Heart left ventricle (tissue), 16 donors: ENCODE results near the gene FGF14. TPM values are rescaled to one million over a fixed set of nuclear protein-coding genes. Genes with fewer than 3 reads are reported as not detected.

Experiments
- ATAC-seq, 4 donors: fragments of 200-7000 bp; cut with Tn5 transposase; one replicate each; pipeline ENCODE4 v1.9.1; 2020 to 2022; ENCODE audit warnings: moderate library complexity in 4 of 4, mild to moderate bottlenecking in 3 of 4, moderate number of reproducible peaks in 1 of 4
- DNase-seq, 5 donors: peaks; one replicate each; pipeline ENCODE4 v3.0.0-alpha.2; 2020
- H3K27ac ChIP-seq, 12 donors: fragments of 200-600 bp; sonication (generic) in 4 of 12; one replicate each; pipeline versions ENCODE4 v1.5.0 to v1.8.0; 2016 to 2022; ENCODE audit warnings: mild to moderate bottlenecking in 2 of 12
- H3K27me3 ChIP-seq, 9 donors: fragments of 200-600 bp; sonication (generic) in 2 of 9; one replicate each; pipeline versions ENCODE4 v1.5.1 to v1.8.0; 2016 to 2022; ENCODE audit warnings: mild to moderate bottlenecking in 3 of 9
- H3K36me3 ChIP-seq, 9 donors: fragments of 200-600 bp; sonication (generic) in 2 of 9; one replicate each; pipeline versions ENCODE4 v1.5.0 to v1.8.0; 2018 to 2022; ENCODE audit warnings: mild to moderate bottlenecking in 2 of 9
- H3K4me1 ChIP-seq, 12 donors: fragments of 200-600 bp; sonication (generic) in 4 of 12; one replicate each; pipeline versions ENCODE4 v1.5.0 to v1.8.0; 2016 to 2022; ENCODE audit warnings: mild to moderate bottlenecking in 3 of 12
- H3K4me3 ChIP-seq, 12 donors: fragments of 200-600 bp; sonication (generic) in 4 of 12; one replicate each; pipeline versions ENCODE4 v1.5.0 to v1.8.0; 2017 to 2022; ENCODE audit warnings: mild to moderate bottlenecking in 9 of 12, moderate library complexity in 4 of 12
- H3K9me3 ChIP-seq, 12 donors: fragments of 200-600 bp; sonication (generic) in 4 of 12; one replicate each; pipeline versions ENCODE4 v1.5.0 to v1.8.0; 2016 to 2022; ENCODE audit warnings: mild to moderate bottlenecking in 1 of 12
- POLR2A ChIP-seq, 2 donors: fragments of 450-650 bp; IDR thresholded peaks; one replicate each; pipeline ENCODE4 v1.6.1; 2017; ENCODE audit warnings: antibody characterized with exemption in 2 of 2, mild to moderate bottlenecking in 2 of 2, moderate library complexity in 2 of 2
- WGBS, 4 donors: extraction: QIAGEN DNeasy Blood & Tissue Kit in 2 of 4; methylation state at CpG; one replicate each; pipeline versions ENCODE4 v1.1.5 to v1.1.7; 2013 to 2018; 5-methylcytosine and 5-hydroxymethylcytosine counted together
- intact Hi-C, 10 donors: fragments of 100-400 bp; cut with DNase I; formaldehyde crosslinking; loops; one replicate each; pipeline versions ENCODE4 v1.11.1 to v1.14.2; 2022
- polyA plus RNA-seq, 2 donors: library from polyadenylated mRNA; stranded (reverse); fragments of 200-250 nt; gene quantifications; one replicate each; pipeline ENCODE4 v1.2.3, GENCODE V29; 2013
- total RNA-seq, 9 donors: library from RNA; depleted of rRNA in 2 of 9; stranded (reverse); fragments of >200 nt in 2 of 9; fragmentation: NEBNext Ultra II Directional in 3 of 9; extraction: Animal tissue kit (Norgen Biotek cat#: 25700) in 3 of 9; gene quantifications; one replicate each; pipeline versions ENCODE4 v1.1.0 to v1.2.4, GENCODE V29; 2016 to 2023
- TF ChIP-seq, protein P1 (sequence below), 12 donors: fragments of 200-600 bp; sonication (generic) in 4 of 12; IDR thresholded peaks; one replicate each; pipeline versions ENCODE4 v1.5.0 to v1.8.0; 2018 to 2022; ENCODE audit warnings: antibody characterized with exemption in 12 of 12, mild to moderate bottlenecking in 5 of 12
- donor health status: ischemic (EF 13 %, LVEDD 7.1; RV severe dilation, severe dysfunction).
- donor health status: healthy with polysubstance abuse.
- donor health status: DM: no; HTN: yes; CAD: no.
- donor health status: DM: no; HTN: no; CAD: no.
- donor health status: ischemic (EF 25% LVEDD 6.9; RV normal size, moderate dysfunction).
- donor health status: ischemic (EF 25% LVEDD 5.7; RV mildly dilated, moderate dysfunction).
- donor health status: healthy.
- donor health status: DM: yes; HTN: yes; CAD: no.
- donor health status: ischemic (EF 35%, LVEDD 5.7; RV mildly dilated, moderate dysfunction).
- donor health status: nonischemic (EF 11% LVEDD 7.7; RV severe dilation, severe dysfunction).
- donor health status: DM: yes; HTN: yes; CAD: no.
- donor health status: PGD.
- donor health status: ischemic (EF 29% LVEDD 5.4; RV normal size, mild dysfunction).
- donor health status: nonischemic (EF 23%, LVEDD 6.1; RV moderate dilation, normal function).

Gene FGF14
- total and polyA plus RNA-seq, 11 donors: 0.14 to 6.3 (median 3.9) TPM

DNA sequence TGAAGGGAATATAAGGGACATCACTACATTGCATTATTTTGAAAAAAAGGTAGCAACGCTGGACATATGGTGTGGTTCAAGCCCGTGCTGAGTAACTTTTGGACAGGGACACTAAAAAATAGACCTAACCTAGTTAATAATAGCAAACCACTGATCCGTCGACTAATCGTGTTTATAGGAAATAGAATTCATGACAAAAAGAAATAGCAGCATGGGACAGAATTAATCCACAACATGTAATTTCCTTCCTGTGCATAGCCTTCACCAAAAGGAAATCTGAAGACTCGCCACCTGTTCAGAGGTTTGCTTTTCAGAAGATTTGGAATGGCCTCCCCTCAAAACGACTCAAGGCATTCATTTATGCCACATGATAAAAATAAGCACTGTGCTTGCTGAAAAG lies 128.7 kb downstream of the FGF14 start:
- H3K27me3 ChIP-seq: peaks cover 0 to 4% (median 0%) of the 10 kb centered on the region in 9 donors
- WGBS, 4 donors: 56 to 65% (median 59%) methylated on average over 7 of the region's 7 CpGs
- peaks cover 0 to 3% (median 0%) of the 10 kb centered on the region in 12 donors for H3K9me3 ChIP-seq
- DNase-seq: no peak
- H3K4me3 ChIP-seq: no peak overlapping the region
- no peaks in the 10 kb centered on the region for H3K36me3 ChIP-seq
- intact Hi-C loops: no loop called here
- ATAC-seq: no peak
- no peak for TF ChIP-seq POLR2A (IDR thresholded peaks at IDR 0.05)
- TF ChIP-seq, protein P1, sequence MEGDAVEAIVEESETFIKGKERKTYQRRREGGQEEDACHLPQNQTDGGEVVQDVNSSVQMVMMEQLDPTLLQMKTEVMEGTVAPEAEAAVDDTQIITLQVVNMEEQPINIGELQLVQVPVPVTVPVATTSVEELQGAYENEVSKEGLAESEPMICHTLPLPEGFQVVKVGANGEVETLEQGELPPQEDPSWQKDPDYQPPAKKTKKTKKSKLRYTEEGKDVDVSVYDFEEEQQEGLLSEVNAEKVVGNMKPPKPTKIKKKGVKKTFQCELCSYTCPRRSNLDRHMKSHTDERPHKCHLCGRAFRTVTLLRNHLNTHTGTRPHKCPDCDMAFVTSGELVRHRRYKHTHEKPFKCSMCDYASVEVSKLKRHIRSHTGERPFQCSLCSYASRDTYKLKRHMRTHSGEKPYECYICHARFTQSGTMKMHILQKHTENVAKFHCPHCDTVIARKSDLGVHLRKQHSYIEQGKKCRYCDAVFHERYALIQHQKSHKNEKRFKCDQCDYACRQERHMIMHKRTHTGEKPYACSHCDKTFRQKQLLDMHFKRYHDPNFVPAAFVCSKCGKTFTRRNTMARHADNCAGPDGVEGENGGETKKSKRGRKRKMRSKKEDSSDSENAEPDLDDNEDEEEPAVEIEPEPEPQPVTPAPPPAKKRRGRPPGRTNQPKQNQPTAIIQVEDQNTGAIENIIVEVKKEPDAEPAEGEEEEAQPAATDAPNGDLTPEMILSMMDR (IDR thresholded peaks at IDR 0.05): no peak
- peak overlapping the region in 1 of 12 donors; percentile 6 for H3K27ac ChIP-seq
- H3K4me1 ChIP-seq: peaks cover 0 to 22% (median 0%) of the 10 kb centered on the region in 12 donors

DNA sequence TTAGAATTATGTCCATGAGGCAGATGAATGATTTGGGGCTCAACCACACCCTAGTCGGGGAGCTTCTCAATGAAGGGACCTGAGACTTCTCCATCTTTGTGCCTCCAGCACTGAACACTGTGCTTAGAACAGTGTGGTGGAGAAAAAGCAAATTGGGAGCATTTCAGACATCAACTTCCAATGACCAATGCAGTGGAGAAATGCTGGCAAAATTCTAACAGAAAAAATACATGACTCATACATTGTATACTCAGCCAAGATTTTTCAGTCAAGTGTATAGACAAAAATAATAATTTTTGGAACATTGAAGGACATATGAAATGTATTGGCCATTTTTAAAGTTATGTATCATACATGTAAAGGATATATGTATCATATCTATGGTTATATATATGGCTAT lies 134.7 kb downstream of the FGF14 start:
- TF ChIP-seq, protein P1 (IDR thresholded peaks at IDR 0.05): no peak
- TF ChIP-seq POLR2A (IDR thresholded peaks at IDR 0.05): no peak
- Histone ChIP-seq H3K27me3 (no peaks in the 10 kb centered on the region), H3K27ac (no peak overlapping the region), H3K4me1 (no peaks in the 10 kb centered on the region), H3K36me3 (no peaks in the 10 kb centered on the region), H3K9me3 (peaks cover 0 to 16% (median 0%) of the 10 kb centered on the region in 12 donors), H3K4me3 (no peak overlapping the region)
- intact Hi-C loops: no loop called here
- ATAC-seq (no peak), DNase-seq (no peak)
- 38 to 74% (median 65%) methylated on average over 1 of the region's 1 CpG for WGBS, 4 donors

DNA sequence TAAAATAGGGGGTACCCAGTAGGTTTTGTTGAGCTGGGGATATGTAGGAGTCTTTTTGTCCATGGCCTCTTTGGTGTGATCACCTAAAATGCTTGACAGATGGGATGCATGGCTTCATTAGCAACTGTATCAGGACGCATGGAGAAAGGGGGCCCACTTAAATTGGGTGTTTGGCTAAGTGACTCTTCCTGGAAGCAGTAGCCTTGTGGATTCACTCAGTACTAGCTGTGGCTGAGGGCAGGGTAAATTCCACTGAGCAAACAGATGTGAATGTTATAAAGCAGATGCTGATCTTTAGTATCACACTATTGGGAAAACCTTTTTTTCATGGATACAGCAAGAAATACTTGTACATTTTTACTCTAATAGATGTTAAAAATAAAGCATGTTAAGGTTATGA lies 140.0 kb downstream of the FGF14 start:
- H3K27me3 ChIP-seq: no peaks in the 10 kb centered on the region
- no peak overlapping the region for H3K27ac ChIP-seq
- intact Hi-C loops: no loop called here
- no peaks in the 10 kb centered on the region for H3K36me3 ChIP-seq
- H3K4me1 ChIP-seq: no peaks in the 10 kb centered on the region
- 43 to 74% (median 51%) methylated on average over 1 of the region's 1 CpG for WGBS, 4 donors
- peaks cover 0 to 8% (median 0%) of the 10 kb centered on the region in 12 donors for H3K9me3 ChIP-seq
- TF ChIP-seq, protein P1 (IDR thresholded peaks at IDR 0.05): no peak
- TF ChIP-seq POLR2A (IDR thresholded peaks at IDR 0.05): no peak
- DNase-seq: no peak
- no peak overlapping the region for H3K4me3 ChIP-seq
- no peak for ATAC-seq

DNA sequence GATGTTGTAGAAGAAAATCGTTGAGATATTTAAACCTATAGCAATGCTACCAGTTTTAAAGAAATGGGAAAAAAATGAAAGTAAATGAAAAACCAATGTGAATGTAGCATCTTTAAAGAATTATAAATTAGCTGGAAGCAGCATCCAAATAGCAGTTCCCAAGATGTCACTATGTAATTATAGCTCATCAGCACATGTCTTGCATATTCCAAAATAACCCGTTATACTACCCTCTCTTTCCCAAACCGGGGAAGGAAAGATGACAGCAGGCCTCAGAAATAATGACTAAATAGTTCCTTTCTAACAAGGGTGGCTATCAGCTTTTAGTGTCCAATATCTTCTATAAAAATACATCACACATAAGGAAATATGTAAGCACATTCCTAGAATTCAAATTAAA lies 140.5 kb downstream of the FGF14 start:
- 54 to 81% (median 61%) methylated on average over 3 of the region's 3 CpGs for WGBS, 4 donors

More for the DNA sequence above, 140.5 kb downstream of the FGF14 start:
- TF ChIP-seq POLR2A (IDR thresholded peaks at IDR 0.05): no peak
- TF ChIP-seq, protein P1 (IDR thresholded peaks at IDR 0.05): no peak
- DNase-seq (no peak), ATAC-seq (no peak)
- Histone ChIP-seq H3K9me3 (peaks cover 0 to 8% (median 0%) of the 10 kb centered on the region in 12 donors), H3K27me3 (no peaks in the 10 kb centered on the region), H3K36me3 (no peaks in the 10 kb centered on the region), H3K27ac (no peak overlapping the region), H3K4me3 (no peak overlapping the region), H3K4me1 (no peaks in the 10 kb centered on the region)
- intact Hi-C loops: no loop called here
